ENCODE data around the gene GLIS1.

DNA sequence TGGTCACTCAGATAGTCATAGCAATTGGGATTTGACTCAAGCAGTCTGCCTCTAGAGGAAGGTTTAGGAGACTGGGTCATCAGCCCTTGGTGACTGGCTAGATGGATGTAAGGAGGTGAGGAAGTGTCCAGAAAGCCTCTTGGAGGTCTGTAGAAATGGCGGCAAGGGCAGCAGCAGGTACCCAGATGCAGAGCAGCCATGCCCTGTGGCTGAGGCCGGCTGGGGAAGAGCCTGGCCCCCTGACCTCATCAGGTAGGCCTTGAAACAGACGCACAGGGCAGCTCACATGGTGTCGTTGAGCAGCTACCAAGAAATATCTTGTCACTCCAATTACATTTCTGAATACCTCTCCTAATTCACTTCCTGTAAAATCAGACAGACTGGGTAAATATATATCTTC lies 181.6 kb downstream of the GLIS1 start:
- TF ChIP-seq, protein P1, sequence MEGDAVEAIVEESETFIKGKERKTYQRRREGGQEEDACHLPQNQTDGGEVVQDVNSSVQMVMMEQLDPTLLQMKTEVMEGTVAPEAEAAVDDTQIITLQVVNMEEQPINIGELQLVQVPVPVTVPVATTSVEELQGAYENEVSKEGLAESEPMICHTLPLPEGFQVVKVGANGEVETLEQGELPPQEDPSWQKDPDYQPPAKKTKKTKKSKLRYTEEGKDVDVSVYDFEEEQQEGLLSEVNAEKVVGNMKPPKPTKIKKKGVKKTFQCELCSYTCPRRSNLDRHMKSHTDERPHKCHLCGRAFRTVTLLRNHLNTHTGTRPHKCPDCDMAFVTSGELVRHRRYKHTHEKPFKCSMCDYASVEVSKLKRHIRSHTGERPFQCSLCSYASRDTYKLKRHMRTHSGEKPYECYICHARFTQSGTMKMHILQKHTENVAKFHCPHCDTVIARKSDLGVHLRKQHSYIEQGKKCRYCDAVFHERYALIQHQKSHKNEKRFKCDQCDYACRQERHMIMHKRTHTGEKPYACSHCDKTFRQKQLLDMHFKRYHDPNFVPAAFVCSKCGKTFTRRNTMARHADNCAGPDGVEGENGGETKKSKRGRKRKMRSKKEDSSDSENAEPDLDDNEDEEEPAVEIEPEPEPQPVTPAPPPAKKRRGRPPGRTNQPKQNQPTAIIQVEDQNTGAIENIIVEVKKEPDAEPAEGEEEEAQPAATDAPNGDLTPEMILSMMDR (conservative IDR thresholded peaks at IDR 0.05) = no peak
- TF ChIP-seq ZFX (IDR thresholded peaks at IDR 0.05) = no peak
